ENCODE data around the gene DLEU7.

- TF ChIP-seq, protein P1, sequence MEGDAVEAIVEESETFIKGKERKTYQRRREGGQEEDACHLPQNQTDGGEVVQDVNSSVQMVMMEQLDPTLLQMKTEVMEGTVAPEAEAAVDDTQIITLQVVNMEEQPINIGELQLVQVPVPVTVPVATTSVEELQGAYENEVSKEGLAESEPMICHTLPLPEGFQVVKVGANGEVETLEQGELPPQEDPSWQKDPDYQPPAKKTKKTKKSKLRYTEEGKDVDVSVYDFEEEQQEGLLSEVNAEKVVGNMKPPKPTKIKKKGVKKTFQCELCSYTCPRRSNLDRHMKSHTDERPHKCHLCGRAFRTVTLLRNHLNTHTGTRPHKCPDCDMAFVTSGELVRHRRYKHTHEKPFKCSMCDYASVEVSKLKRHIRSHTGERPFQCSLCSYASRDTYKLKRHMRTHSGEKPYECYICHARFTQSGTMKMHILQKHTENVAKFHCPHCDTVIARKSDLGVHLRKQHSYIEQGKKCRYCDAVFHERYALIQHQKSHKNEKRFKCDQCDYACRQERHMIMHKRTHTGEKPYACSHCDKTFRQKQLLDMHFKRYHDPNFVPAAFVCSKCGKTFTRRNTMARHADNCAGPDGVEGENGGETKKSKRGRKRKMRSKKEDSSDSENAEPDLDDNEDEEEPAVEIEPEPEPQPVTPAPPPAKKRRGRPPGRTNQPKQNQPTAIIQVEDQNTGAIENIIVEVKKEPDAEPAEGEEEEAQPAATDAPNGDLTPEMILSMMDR (IDR thresholded peaks at IDR 0.05; ENCODE audit: low read depth, low read length, missing input control): no peak
- no peak for TF ChIP-seq HNF4A (conservative IDR thresholded peaks at IDR 0.05)
- TF ChIP-seq YY1 (IDR thresholded peaks at IDR 0.05): no peak
These were observed 37.7 kb downstream of the DLEU7 start for GRCh38 chr13:50805805-50806204.
